ENCODE results near the gene ANTKMT. TPM values are rescaled to one million over a fixed set of nuclear protein-coding genes. Genes with fewer than 3 reads are reported as not detected.

Gene ANTKMT
- total RNA-seq, 2 donors from 2014 or later, result 36.9 to 40.6 TPM

DNA sequence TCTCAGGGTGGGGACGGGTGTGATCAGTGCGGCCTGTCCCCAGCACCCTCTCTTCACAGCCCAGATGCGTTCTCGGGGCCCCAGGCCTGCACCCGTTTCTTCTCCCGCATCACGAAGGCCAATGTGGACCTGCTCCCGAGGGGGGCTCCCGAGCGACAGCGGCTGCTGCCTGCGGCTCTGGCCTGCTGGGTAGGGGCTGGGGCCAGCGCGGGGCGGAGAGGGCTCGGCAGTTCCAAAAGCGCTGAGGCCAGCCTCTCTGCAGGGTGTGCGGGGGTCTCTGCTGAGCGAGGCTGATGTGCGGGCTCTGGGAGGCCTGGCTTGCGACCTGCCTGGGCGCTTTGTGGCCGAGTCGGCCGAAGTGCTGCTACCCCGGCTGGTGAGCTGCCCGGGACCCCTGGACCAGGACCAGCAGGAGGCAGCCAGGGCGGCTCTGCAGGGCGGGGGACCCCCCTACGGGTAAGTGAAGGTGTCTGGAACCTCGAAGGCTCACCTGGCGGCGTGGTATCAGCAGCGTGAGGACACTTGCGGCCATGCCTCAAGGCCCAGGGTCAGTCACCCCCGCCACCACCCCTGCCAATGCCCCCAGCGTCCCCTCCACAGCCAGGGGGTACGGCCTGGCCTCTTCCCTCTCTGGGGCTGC, 44.0 kb downstream of the ANTKMT start:
- Histone ChIP-seq H3K9ac (ENCODE audit: extremely low read depth, low read length, poor library complexity, severe bottlenecking) (no peak overlapping the region), H3K27ac (ENCODE audit: low read depth, low read length) (no peak overlapping the region), H3K27me3 (ENCODE audit: control insufficient read depth, insufficient read depth, low read length, poor library complexity, severe bottlenecking) (no peaks in the 10 kb centered on the region), H3K36me3 (ENCODE audit: control insufficient read depth, insufficient read depth, low read length) (no peaks in the 10 kb centered on the region), H3K4me3 (ENCODE audit: low read length) (no peak overlapping the region), H3K9me3 (ENCODE audit: control insufficient read depth, low read length) (no peaks in the 10 kb centered on the region), H3K4me1 (ENCODE audit: control insufficient read depth, insufficient read depth, low read length) (no peaks in the 10 kb centered on the region)
- Mint-ChIP-seq H3K4me1 (no peaks in the 10 kb centered on the region), H3K27me3 (ENCODE audit: insufficient read depth) (no peaks in the 10 kb centered on the region), H3K27ac (no peak overlapping the region), H3K4me3 (no peak overlapping the region), H3K36me3 (ENCODE audit: low read depth) (no peaks in the 10 kb centered on the region), H3K9me3 (no peaks in the 10 kb centered on the region)
- WGBS, 2 experiments (ENCODE audit: insufficient coverage in 1 of 2, insufficient read length in 1 of 2), result 90 to 92% methylated on average over 32 to 38 of the region's 38 CpGs
- no peak for DNase-seq
- TF ChIP-seq CTCF (conservative IDR thresholded peaks at IDR 0.05), result no peak

DNA sequence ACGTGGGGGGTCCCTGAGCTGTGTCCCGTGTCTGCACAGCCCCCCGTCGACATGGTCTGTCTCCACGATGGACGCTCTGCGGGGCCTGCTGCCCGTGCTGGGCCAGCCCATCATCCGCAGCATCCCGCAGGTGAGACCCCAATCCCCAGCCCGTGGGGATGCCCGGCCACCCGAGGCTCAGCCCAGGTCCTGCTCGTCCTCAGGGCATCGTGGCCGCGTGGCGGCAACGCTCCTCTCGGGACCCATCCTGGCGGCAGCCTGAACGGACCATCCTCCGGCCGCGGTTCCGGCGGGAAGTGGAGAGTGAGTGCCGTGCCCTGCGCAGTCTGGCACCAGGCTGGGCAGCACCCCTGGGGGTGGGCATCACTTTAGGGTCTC, 44.5 kb downstream of the ANTKMT start:
- no peak overlapping the region for H3K9ac ChIP-seq (ENCODE audit: extremely low read depth, low read length, poor library complexity, severe bottlenecking)
- Mint-ChIP-seq H3K4me1 (no peaks in the 10 kb centered on the region), H3K27me3 (ENCODE audit: insufficient read depth) (no peaks in the 10 kb centered on the region), H3K9me3 (no peaks in the 10 kb centered on the region), H3K27ac (no peak overlapping the region), H3K4me3 (no peak overlapping the region), H3K36me3 (ENCODE audit: low read depth) (no peaks in the 10 kb centered on the region)
- H3K36me3 ChIP-seq (ENCODE audit: control insufficient read depth, insufficient read depth, low read length), result no peaks in the 10 kb centered on the region
- WGBS, 2 experiments (ENCODE audit: insufficient coverage in 1 of 2, insufficient read length in 1 of 2), result 91 to 95% methylated on average over 12 to 29 of the region's 29 CpGs
- H3K4me3 ChIP-seq (ENCODE audit: low read length), result no peak overlapping the region
- no peak for TF ChIP-seq CTCF (conservative IDR thresholded peaks at IDR 0.05)
- H3K27ac ChIP-seq (ENCODE audit: low read depth, low read length), result no peak overlapping the region
- no peaks in the 10 kb centered on the region for H3K9me3 ChIP-seq (ENCODE audit: control insufficient read depth, low read length)
- H3K27me3 ChIP-seq (ENCODE audit: control insufficient read depth, insufficient read depth, low read length, poor library complexity, severe bottlenecking), result no peaks in the 10 kb centered on the region
- DNase-seq, result no peak
- H3K4me1 ChIP-seq (ENCODE audit: control insufficient read depth, insufficient read depth, low read length), result no peaks in the 10 kb centered on the region

DNA sequence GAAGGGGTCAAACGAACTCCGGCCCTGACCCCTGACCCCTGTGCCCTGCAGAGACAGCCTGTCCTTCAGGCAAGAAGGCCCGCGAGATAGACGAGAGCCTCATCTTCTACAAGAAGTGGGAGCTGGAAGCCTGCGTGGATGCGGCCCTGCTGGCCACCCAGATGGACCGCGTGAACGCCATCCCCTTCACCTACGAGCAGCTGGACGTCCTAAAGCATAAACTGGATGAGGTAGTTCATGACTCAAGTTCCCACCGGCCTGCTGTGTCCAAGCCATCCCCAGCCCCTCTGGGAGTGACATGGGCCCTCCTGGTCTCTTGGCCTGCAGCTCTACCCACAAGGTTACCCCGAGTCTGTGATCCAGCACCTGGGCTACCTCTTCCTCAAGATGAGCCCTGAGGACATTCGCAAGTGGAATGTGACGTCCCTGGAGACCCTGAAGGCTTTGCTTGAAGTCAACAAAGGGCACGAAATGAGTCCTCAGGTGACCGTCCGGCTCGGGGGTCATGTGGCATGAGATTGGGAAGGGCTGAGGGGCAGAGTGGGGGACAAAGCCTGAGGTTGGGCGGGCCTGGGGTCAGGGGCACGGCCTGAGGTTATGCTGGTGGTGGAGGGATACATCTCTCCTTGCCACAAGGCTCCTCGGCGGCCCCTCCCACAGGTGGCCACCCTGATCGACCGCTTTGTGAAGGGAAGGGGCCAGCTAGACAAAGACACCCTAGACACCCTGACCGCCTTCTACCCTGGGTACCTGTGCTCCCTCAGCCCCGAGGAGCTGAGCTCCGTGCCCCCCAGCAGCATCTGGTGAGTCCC, 45.3 kb downstream of the ANTKMT start:
- no peaks in the 10 kb centered on the region for H3K36me3 Mint-ChIP-seq (ENCODE audit: low read depth)
- no peak for TF ChIP-seq CTCF (conservative IDR thresholded peaks at IDR 0.05)
- H3K27me3 ChIP-seq (ENCODE audit: control insufficient read depth, insufficient read depth, low read length, poor library complexity, severe bottlenecking), result no peaks in the 10 kb centered on the region
- H3K4me3 ChIP-seq (ENCODE audit: low read length), result no peak overlapping the region
- no peak overlapping the region for H3K9ac ChIP-seq (ENCODE audit: extremely low read depth, low read length, poor library complexity, severe bottlenecking)
- no peak overlapping the region for H3K27ac ChIP-seq (ENCODE audit: low read depth, low read length)
- H3K4me1 ChIP-seq (ENCODE audit: control insufficient read depth, insufficient read depth, low read length), result no peaks in the 10 kb centered on the region
- no peaks in the 10 kb centered on the region for H3K36me3 ChIP-seq (ENCODE audit: control insufficient read depth, insufficient read depth, low read length)
- H3K4me3 Mint-ChIP-seq, result no peak overlapping the region
- H3K4me1 Mint-ChIP-seq, result no peaks in the 10 kb centered on the region
- H3K9me3 ChIP-seq (ENCODE audit: control insufficient read depth, low read length), result no peaks in the 10 kb centered on the region
- DNase-seq, result no peak
- WGBS, 2 experiments (ENCODE audit: insufficient coverage in 1 of 2, insufficient read length in 1 of 2), result 94 to 97% methylated on average over 25 to 29 of the region's 29 CpGs
- no peak overlapping the region for H3K27ac Mint-ChIP-seq
- H3K27me3 Mint-ChIP-seq (ENCODE audit: insufficient read depth), result no peaks in the 10 kb centered on the region
- H3K9me3 Mint-ChIP-seq, result no peaks in the 10 kb centered on the region
